ENCODE data around the gene MYO15A. TPM values are rescaled to one million over a fixed set of nuclear protein-coding genes. Genes with fewer than 3 reads are reported as not detected.

The MYO15A gene
- total RNA-seq, 8 experiments from 2014 or later, result 0.14 to 4.9 (median 1.2) TPM

DNA sequence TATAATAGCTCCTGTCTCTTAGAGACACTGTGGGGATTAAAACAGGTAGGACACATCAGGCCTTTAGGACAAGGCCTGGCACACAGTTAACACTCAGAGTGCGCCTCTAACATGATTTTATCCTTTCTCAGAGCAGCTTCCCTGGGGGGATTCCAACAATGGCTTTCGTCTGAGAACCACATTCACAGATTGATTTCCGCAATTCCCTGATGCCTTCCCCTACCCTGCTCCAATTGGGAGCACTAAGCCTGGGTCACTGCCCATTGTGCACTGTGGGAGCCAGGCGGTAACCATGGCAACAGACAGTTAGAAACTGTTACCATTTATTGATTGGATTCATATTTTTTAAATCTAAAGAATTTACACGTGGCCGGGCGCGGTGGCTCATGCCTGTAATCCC, 69.2 kb downstream of the MYO15A start:
- Histone ChIP-seq H3K27ac (peak overlapping the region; percentile 59 to 75), H3K4me3 (no peak overlapping the region), H3K4me1 (replicated peaks in 1 of 2) (peaks cover 29 to 39% of the 10 kb centered on the region in 2 donors)
- in situ Hi-C loops (cut with MboI; ENCODE audit: low pct_unique_long_range_greater_than_20kb in 2 of 9, low sequenced_read_pairs in 9 of 9, unreplicated experiment in 9 of 9), result no loop called here
- 20 to 100% (median 69%) methylated on average over 1 to 7 of the region's 8 CpGs; no CpG with 5 or more reads in 3 of the 10 experiments for WGBS, 10 experiments
- peak in 4 of 8 experiments; percentile 15 to 57 (median 38) for ATAC-seq (replicated peaks in 6 of 8)

DNA sequence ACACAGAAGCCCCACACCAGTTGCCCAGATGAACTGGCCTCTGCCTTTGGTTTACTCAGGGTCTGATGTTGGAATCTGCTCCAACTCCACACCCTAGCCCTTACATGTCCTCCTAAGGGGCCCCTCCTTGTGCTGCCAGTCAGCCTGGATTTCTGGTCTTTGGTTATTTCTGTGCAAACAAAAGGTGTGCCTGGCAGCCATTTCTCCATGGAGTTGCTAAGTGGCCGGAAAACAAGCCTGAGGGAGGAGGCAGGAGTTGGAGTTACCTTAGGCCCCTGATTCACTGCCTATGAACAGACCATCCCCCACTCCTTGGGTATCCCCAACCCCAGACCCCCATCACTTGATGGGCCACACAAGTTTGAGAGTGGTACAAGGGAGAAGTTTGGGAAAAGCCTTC, 70.6 kb downstream of the MYO15A start:
- ATAC-seq (replicated peaks in 6 of 8), result no peak
- no peak overlapping the region for H3K4me3 ChIP-seq
- H3K27ac ChIP-seq, result no peak overlapping the region
- WGBS, 10 experiments, result 92% methylated on average over 1 of the region's 1 CpG; no CpG with 5 or more reads in 9 of the 10 experiments
- peaks cover 29 to 39% of the 10 kb centered on the region in 2 donors for H3K4me1 ChIP-seq (replicated peaks in 1 of 2)
- in situ Hi-C loops (cut with MboI; ENCODE audit: low pct_unique_long_range_greater_than_20kb in 2 of 9, low sequenced_read_pairs in 9 of 9, unreplicated experiment in 9 of 9), result no loop called here

DNA sequence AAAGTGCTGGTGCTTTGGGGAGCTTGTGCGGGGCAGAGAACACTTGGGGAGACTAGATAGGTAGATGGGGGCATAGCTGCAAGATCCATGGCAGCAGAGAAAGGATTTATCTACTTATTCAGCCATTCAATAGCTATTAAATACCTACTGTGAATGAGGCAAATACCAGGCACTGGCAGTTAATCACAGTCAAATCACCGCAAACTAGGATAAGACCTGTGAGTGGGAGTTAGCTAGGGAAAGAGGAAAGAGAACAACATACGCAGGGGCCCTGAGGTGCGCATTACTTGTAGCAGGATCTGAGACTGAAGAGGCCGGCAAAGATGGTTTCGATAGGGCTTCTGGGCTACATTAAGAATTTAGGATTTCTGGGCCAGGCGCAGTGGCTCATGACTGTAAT, 71.2 kb downstream of the MYO15A start:
- 63 to 100% (median 83%) methylated on average over 1 to 7 of the region's 7 CpGs; no CpG with 5 or more reads in 1 of the 10 experiments for WGBS, 10 experiments
- no peak overlapping the region for H3K27ac ChIP-seq
- peaks cover 29 to 39% of the 10 kb centered on the region in 2 donors for H3K4me1 ChIP-seq (replicated peaks in 1 of 2)
- in situ Hi-C loops (cut with MboI; ENCODE audit: low pct_unique_long_range_greater_than_20kb in 2 of 9, low sequenced_read_pairs in 9 of 9, unreplicated experiment in 9 of 9), result no loop called here
- no peak overlapping the region for H3K4me3 ChIP-seq
- ATAC-seq (replicated peaks in 6 of 8), result no peak

DNA sequence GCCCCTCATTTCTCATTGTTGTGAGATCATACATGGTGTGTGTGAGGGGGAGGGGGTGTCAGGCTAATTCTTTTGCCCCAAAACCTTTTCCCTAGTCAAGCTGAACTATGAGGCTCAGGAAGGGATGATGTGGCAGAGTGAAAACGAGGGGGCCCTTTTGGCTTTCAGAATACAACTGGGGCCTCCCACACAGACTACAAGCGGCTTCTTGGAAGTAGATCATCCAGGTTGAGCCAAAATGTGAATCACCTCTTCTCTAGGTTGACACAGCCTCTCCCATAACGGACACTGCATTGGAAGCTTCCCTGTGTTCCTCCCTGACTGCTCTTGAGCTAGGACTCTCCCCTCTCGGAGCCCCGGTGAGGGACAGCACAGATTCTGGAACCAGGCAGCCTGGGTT, 72.8 kb downstream of the MYO15A start:
- 38 to 90% (median 58%) methylated on average over 2 to 4 of the region's 5 CpGs; no CpG with 5 or more reads in 5 of the 10 experiments for WGBS, 10 experiments
- in situ Hi-C loops (cut with MboI; ENCODE audit: low pct_unique_long_range_greater_than_20kb in 2 of 9, low sequenced_read_pairs in 9 of 9, unreplicated experiment in 9 of 9), result no loop called here
- no peak overlapping the region for H3K4me3 ChIP-seq
- no peak overlapping the region for H3K27ac ChIP-seq
- H3K4me1 ChIP-seq (replicated peaks in 1 of 2), result peaks cover 29 to 34% of the 10 kb centered on the region in 2 donors
- no peak for ATAC-seq (replicated peaks in 6 of 8)

DNA sequence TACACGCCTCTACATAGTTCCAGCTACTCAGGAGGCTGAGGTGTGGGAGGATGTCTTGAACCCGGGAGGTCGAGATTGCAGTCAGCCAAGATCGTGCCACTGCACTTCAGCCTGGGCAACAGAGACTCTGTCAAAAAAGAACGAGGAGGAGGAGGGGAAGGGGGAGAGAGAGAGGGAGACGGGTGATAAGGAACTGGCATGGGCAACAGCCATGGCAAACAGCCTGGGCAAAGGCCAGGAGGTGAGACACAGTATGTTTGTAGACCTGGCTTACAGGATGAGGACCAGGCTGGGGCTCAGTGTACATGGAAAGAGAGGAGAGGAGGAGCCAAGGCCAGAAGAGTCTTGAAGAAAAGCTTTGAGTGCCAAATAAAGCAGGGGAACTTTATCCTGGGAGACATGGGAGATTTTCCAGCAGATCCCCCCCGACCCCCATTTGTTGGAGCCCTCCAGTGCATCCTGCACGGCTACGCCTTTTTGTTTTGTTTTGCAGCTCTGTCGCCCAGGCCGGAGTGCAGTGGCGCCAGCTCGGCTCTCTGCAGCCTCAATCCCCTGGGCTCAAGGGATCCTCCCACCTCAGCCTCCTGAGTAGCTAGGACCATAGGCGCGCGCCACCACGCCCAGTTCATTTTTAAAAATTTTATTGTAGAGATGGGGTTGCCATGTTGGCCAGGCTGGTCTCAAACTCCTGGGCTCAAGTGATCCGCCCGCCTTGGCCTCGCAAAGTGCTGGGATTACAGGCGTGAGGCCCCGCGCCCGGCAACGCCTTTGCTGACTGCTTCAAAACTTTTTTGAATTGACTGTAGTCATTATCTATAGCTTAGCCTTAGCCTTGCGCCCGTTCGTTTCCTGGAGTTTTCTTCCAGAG, 73.8 kb downstream of the MYO15A start:
- peak overlapping the region; percentile 48 to 73 (median 64) for H3K4me3 ChIP-seq
- ATAC-seq (replicated peaks in 6 of 8), result no peak
- 13 to 65% (median 30%) methylated on average over 2 to 15 of the region's 28 CpGs; no CpG with 5 or more reads in 3 of the 10 experiments for WGBS, 10 experiments

DNA sequence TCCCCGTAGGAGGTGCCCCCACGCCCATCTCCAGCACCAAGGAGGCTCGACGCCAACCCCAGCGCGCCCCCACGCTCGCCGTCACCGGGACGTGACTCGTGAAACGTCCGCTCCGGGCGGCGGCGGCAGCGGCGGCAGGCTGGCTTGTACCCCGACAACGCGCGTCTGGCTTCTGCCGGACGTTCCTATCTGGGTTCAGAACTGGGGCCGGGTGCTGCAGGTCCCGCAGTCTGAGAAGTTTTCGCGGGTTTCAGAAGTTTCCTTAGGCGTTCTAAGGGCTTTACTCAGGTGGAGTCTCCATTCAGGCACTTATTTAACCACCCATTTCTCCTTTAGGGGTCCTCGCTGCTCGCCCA, 74.4 kb downstream of the MYO15A start:
- 0% methylated on average over 2 to 27 of the region's 33 CpGs; no CpG with 5 or more reads in 6 of the 10 experiments for WGBS, 10 experiments
- in situ Hi-C loops (cut with MboI; ENCODE audit: low pct_unique_long_range_greater_than_20kb in 2 of 9, low sequenced_read_pairs in 9 of 9, unreplicated experiment in 9 of 9), result no loop called here
- Histone ChIP-seq H3K4me1 (replicated peaks in 1 of 2) (peaks cover 27 to 30% of the 10 kb centered on the region in 2 donors), H3K27ac (peak overlapping the region; percentile 97 to 98), H3K4me3 (peak overlapping the region; percentile 48 to 73 (median 64))
- peak; percentile 42 to 59 (median 48) for ATAC-seq (replicated peaks in 6 of 8)

More for the DNA sequence above, 73.8 kb downstream of the MYO15A start:
- in situ Hi-C loops (cut with MboI; ENCODE audit: low pct_unique_long_range_greater_than_20kb in 2 of 9, low sequenced_read_pairs in 9 of 9, unreplicated experiment in 9 of 9), result no loop called here
- Histone ChIP-seq H3K27ac (peak overlapping the region; percentile 97 to 98), H3K4me1 (replicated peaks in 1 of 2) (peaks cover 27 to 30% of the 10 kb centered on the region in 2 donors)

DNA sequence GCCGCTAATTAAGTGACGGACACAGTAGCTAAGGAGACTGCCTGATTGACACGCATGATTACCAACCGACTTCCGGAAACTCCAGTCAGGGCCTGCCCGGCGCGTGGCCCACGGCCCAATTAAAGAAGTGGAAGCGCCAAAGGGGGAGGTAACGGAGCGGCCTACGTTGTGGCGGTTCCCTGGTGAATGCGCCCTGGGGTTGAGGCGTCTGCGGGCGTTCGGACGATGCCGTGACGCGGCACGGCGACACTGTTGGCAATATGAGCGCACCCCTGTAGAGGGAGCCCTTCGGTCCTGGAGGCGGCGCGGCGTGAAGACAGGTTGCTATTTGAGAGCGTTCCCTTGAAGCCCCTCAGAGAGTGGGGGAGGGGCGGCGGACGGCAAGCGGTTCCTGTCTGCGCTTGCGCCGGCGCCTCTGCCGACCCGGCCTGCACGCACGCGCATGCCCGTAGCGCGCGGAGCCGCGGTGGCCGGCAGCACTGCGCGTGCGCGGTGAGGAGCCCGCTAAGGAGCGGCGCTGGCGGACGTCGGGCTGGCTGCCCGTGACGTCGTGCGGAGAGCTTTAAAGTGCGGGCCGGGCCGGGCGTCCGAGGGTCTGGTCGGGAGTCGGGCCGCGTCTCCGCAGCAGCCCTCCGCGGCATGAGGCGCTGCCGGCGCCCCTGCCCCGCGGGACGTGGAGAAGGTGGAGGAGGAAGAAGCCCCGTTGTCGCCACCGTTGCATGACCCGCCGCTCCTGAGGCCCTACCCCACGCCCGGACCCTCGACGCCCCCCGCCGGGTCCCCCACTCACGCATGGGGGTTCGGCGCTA, 75.0 kb downstream of the MYO15A start, which contains the start of gene ALKBH5:
Gene ALKBH5, plus strand, starts transcription at position 495 of the 809 bp plus-strand sequence. CDS start 416 bp downstream, outside the sequence.
- peak; percentile 83 to 92 (median 87) for ATAC-seq (replicated peaks in 6 of 8)
- 0 to 1% (median 0%) methylated on average over 3 to 16 of the region's 98 CpGs; no CpG with 5 or more reads in 6 of the 10 experiments for WGBS, 10 experiments
- Histone ChIP-seq H3K4me1 (replicated peaks in 1 of 2) (peaks cover 27 to 32% of the 10 kb centered on the region in 2 donors), H3K27ac (peak within 1 kb of the TSS; percentile 97 to 98), H3K4me3 (peak within 1 kb of the TSS; percentile 48 to 73 (median 64))
- in situ Hi-C loops (cut with MboI; ENCODE audit: low pct_unique_long_range_greater_than_20kb in 2 of 9, low sequenced_read_pairs in 9 of 9, unreplicated experiment in 9 of 9), result no loop called here

DNA sequence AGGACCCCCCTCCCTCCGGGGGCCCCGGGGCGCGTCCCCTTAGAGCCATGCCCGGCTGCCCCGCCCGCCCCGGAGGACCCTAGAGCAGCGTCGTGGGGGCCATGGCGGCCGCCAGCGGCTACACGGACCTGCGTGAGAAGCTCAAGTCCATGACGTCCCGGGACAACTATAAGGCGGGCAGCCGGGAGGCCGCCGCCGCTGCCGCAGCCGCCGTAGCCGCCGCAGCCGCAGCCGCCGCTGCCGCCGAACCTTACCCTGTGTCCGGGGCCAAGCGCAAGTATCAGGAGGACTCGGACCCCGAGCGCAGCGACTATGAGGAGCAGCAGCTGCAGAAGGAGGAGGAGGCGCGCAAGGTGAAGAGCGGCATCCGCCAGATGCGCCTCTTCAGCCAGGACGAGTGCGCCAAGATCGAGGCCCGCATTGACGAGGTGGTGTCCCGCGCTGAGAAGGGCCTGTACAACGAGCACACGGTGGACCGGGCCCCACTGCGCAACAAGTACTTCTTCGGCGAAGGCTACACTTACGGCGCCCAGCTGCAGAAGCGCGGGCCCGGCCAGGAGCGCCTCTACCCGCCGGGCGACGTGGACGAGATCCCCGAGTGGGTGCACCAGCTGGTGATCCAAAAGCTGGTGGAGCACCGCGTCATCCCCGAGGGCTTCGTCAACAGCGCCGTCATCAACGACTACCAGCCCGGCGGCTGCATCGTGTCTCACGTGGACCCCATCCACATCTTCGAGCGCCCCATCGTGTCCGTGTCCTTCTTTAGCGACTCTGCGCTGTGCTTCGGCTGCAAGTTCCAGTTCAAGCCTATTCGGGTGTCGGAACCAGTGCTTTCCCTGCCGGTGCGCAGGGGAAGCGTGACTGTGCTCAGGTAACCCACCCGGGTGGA, 75.8 kb downstream of the MYO15A start:
- H3K27ac ChIP-seq, result peak overlapping the region; percentile 97 to 98
- H3K4me1 ChIP-seq (replicated peaks in 1 of 2), result peaks cover 32 to 33% of the 10 kb centered on the region in 2 donors
- WGBS, 10 experiments, result 0 to 4% (median 0%) methylated on average over 1 to 14 of the region's 92 CpGs; no CpG with 5 or more reads in 3 of the 10 experiments
- in situ Hi-C loops (cut with MboI; ENCODE audit: low pct_unique_long_range_greater_than_20kb in 2 of 9, low sequenced_read_pairs in 9 of 9, unreplicated experiment in 9 of 9), result no loop called here
- ATAC-seq (replicated peaks in 6 of 8), result peak; percentile 1 to 22 (median 12)
- H3K4me3 ChIP-seq, result peak overlapping the region; percentile 48 to 73 (median 64)

DNA sequence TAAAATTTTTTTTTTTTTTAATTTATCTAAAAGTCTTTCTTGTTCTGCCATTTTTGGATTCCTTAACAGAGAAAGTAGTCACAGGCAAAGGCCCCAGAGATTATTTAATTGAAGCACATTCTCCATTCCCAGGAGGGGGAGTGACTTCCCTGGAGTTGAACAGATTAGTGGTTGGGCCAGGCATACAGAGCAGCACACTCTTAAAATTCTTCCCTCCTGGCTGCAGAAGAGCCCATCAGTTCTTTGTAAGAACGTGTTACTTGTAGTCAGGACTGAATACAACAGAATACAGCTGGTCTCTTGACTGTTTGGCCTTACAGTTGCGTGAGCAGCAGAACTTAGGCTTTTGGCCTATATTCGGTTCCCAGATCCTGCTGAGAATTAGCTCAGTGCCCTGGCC, 76.8 kb downstream of the MYO15A start:
- Histone ChIP-seq H3K4me3 (peak overlapping the region; percentile 48 to 73 (median 64)), H3K4me1 (replicated peaks in 1 of 2) (peaks cover 34% of the 10 kb centered on the region in 2 donors), H3K27ac (no peak overlapping the region)
- in situ Hi-C loops (cut with MboI; ENCODE audit: low pct_unique_long_range_greater_than_20kb in 2 of 9, low sequenced_read_pairs in 9 of 9, unreplicated experiment in 9 of 9), result no loop called here
- WGBS, 10 experiments, result 0 to 13% (median 0%) methylated on average over 1 to 3 of the region's 3 CpGs; no CpG with 5 or more reads in 2 of the 10 experiments
- no peak for ATAC-seq (replicated peaks in 6 of 8)

DNA sequence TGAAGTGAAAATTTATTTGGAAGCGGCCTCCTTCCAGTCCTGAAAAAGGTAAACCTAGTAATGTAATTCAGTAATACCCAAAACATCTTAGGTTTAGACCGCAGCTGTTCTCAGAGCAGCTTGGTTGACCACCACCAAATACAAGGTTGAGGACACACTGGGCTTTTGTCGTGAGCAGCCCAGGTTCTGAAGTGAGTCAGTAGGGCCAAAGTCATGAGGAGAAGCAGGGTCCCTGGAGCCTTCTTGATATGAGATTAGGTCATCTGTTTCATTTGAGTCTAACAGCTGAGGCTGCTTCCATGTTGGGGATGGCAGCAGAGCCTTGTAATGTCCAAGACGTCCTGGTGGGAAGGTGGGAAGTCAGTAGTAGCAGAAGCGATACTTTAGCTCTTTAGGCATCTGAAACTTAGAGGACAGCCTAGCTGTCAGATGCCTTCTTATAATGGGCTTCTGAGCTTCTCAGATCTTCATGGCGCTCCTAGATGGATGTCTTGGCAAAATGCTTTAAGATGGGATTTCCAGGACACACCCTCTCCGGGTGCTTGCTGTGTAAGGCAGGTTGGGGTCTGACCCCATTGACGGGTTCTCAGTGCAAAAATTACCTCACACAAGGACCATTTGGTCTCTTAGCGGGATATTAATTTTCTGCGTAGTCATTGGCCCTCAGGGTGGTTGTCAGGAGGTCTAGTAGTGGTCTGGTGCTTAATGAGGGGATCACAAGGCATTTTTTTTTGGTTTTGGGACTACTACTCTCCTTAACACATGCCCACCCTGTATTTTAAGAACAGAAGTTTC, 77.5 kb downstream of the MYO15A start:
- H3K4me1 ChIP-seq (replicated peaks in 1 of 2), result peaks cover 39 to 41% of the 10 kb centered on the region in 2 donors
- in situ Hi-C loops (cut with MboI; ENCODE audit: low pct_unique_long_range_greater_than_20kb in 2 of 9, low sequenced_read_pairs in 9 of 9, unreplicated experiment in 9 of 9), result no loop called here
- WGBS, 10 experiments, result 8 to 88% (median 21%) methylated on average over 2 to 10 of the region's 10 CpGs; no CpG with 5 or more reads in 1 of the 10 experiments
- ATAC-seq (replicated peaks in 6 of 8), result no peak
- H3K4me3 ChIP-seq, result peak overlapping the region; percentile 48 to 73 (median 64)
- H3K27ac ChIP-seq, result no peak overlapping the region

DNA sequence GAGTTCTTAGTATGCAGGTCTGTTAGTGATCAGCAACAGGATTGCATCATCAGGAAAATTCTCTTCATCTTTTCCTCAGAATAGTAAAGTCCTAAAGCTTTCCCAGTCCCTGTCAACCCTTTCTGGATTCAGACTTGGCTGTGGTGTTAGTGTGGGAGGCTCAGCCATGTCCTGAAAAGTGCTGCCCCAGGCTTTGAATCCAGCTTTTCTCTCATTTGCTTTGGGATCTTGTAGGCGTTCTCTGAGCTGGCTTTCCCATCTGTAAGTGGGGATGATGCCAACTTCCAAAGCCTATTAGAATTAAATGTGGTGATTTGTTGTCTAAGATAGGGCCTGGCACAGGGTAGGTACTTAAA, 78.0 kb downstream of the MYO15A start:
- no peak overlapping the region for H3K27ac ChIP-seq

More for the DNA sequence above, 78.0 kb downstream of the MYO15A start:
- H3K4me1 ChIP-seq (replicated peaks in 1 of 2), result peaks cover 41 to 46% of the 10 kb centered on the region in 2 donors
- ATAC-seq (replicated peaks in 6 of 8), result no peak
- in situ Hi-C loops (cut with MboI; ENCODE audit: low pct_unique_long_range_greater_than_20kb in 2 of 9, low sequenced_read_pairs in 9 of 9, unreplicated experiment in 9 of 9), result no loop called here
- 0 to 40% methylated on average over 1 of the region's 1 CpG; no CpG with 5 or more reads in 8 of the 10 experiments for WGBS, 10 experiments
- peak overlapping the region; percentile 48 to 73 (median 64) for H3K4me3 ChIP-seq
